Stimulated activated CD4-positive, alpha-beta T cell treated with anti-CD3 and anti-CD28 coated beads, Interleukin-4, amount 100 ng/mL, for 24 hours (primary cell): ENCODE data around the gene SLC4A7.
"Not testable (repeated sequence)": the region's sequence is repeated elsewhere in the genome, so short reads cannot be mapped to it uniquely, and the experiment has no call there.

Experiments
- DNase-seq: peaks from one replicate; pipeline ENCODE4 v3.0.0-alpha.2; 2020

SLC4A7 gene

DNA sequence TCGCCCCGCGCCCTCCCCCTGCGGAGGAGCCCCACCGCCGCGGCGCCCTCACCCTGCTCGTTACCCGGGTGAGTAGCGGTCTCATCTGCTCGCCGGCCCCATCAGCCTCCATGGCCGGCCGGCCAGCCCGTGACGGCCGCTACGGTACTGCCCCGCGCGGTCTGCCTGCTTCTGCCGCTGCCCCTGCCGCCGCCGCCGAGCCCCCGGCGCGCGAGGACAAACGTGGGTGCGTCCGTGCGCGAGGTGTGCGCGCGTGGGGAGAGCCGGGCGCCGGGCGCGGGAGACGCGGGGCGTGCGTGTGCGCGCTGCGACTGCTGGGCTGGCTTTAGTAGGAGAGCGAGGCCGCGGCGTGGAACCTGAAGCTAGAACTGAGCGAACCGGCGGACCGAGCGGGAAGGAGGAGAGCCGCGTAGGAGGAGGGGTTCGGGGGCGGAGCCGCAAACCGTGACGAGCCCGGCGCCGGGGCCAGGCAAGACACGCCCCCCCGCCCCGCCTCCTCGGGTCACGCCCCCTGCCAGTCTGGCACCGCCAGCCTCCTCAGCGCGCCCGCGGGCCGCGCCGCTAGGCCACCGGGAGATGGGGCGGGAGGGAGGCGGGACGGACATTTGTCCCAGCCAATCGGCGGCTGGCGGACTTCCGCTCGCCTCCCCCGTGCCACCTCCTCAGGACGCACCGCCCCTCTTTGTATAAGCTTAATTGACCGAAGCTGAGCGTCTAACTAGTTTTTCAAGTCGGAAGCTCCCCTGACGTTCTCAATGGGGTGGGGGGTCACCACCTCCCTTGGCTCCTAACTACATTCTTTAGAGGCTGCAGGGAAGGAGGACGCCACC lies at the start of gene SLC4A7:
Gene SLC4A7, minus strand, starts transcription at position 370 of the 830 bp plus-strand sequence. Its CDS starts 258 bp downstream, at position 112.
- peak; percentile 98 for DNase-seq

DNA sequence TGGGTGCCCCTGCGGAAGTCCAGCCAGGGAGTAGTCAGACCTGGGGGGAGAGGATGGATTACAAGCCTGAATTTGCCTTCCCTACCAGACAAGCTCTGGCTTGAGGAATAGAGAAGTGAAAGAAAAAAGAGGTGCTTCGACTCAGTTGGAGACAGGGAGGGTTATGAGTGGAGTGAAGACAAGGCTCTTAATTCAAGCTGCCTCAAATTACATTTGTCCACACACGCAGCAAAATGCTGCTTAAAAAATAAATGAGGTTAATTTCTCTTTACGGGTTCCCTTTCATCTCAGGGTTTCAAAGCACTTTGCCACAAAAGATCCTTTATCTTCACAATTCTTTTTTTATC lies 49.0 kb upstream of the SLC4A7 start:
- no peak for DNase-seq

DNA sequence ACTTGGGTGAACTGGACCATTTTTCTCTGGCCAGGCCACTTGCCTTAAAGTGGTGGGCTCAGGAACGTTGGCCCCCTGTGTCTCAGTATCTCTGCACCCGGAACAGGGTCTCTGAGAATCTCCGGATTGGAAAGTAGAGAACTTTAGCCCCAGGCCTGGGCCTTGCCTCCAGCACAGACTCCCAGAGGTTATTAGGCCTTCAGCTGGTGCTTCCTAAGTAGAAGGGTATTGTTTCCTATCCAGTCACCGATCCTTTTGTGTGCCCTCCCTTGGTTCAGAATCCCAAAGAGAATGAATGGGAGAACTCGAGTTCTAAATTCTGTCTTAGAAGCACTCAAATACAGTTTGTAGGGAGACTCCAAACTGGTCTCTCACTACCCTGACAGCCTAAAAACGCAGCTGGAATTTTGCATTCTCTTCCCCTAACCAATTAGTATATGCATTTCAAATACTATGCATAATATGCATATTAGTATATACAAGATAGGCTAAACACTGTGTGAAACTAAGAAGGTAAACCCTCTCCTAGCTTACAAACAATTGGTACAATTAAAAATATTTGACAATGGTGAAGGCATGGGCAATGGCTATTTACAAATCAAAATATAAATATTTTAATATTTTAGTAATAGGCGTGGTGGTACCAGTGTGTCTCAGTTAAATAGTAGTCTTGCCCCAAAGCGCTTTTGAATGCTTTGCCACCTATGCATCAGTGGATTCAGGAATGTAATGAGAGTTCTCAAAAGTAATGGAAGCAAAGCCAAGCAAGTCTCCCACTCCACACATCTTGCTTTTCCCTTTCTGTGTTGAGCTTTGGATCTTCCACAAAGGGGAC lies 48.5 kb upstream of the SLC4A7 start:
- DNase-seq, result no peak

DNA sequence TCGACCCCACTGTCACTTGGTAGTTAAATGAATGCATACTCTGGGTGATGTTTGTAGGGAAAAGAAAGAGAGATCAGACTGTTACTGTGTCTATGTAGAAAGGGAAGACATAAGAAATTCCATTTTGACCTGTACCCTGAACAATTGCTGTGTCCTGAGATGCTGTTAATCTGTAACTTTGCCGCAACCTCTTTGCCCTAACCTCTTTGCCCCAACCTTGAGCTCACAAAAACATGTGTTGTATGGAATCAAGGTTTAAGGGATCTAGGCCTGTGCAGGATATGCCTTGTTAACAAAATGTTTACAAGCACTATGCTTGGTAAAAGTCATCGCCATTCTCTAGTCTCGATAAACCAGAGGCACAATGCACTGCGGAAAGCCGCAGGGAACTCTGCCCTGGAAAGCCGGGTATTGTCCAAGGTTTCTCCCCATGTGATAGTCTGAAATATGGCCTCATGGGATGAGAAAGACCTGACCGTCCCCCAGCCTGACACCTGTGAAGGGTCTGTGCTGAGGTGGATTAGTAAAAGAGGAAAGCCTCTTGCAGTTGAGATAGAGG lies 47.1 kb upstream of the SLC4A7 start:
- not testable (repeated sequence) for DNase-seq

DNA sequence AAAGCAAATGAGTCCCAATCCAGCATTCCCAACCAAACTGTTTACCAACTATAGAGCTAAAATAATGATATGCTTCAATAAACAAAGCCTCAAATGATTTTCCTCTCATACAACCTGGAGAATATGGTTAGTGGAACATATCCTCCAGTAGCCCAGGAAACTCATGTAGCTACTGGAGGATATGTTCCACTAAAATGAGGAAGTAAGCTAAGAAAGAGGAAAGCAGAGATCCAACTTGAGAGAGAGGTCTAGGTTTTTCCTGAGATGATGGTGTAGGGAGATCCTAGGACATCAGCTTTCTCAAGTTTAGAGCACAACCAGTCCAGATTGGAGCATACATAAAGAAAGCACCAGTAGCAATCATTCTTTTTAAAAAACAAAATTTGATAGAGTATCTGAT lies 44.6 kb upstream of the SLC4A7 start:
- DNase-seq, result no peak

DNA sequence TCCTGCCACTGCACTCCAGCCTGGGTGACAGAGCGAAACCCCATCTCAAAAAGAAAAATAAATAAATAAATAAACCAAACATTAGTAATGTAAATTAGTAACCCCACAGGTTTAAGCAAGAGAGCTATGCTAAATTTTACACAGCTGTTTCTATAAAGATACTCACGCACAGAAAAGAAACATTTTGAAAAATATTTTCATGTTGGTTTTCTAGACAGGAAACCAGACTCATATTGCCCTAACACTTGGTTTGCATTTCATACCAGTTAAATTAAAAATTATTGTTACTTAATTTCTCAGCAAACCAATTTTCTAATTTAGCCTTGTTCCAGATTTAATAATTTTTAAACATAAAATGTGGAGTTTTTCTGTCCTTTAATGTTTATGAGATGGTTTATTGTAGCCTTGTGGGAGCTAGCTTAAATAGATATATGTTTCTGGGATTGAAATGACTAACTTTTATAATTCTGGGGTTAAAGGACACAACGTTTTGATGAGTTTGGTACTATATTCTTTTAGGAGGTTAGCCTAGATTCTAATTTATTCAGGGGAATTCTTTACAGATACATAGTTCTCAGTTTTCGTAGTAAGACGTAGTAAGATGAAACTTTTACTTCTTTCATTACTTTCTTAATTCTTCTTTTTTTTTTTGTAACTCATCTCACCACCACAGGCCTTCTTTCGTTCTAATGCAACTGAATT lies 42.6 kb upstream of the SLC4A7 start:
- DNase-seq, result no peak

DNA sequence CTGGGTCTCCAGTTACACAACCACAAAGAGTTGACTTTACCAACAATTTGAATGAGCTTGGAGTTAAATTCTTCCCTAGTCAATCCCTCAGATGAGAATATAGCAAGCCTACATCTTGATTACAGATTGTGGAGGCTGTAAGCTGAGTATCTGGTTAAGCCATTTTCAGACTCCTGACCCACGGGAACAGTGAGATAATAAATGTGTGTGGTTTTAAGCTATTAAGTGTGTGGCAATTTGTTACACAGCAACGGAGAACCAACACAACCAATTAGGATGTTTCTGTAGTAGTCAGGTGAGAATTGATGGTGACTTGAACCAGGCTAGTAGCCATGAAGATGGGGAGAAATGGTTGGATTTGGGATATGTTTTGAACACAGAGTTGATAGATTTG lies 37.7 kb upstream of the SLC4A7 start:
- DNase-seq, result no peak

DNA sequence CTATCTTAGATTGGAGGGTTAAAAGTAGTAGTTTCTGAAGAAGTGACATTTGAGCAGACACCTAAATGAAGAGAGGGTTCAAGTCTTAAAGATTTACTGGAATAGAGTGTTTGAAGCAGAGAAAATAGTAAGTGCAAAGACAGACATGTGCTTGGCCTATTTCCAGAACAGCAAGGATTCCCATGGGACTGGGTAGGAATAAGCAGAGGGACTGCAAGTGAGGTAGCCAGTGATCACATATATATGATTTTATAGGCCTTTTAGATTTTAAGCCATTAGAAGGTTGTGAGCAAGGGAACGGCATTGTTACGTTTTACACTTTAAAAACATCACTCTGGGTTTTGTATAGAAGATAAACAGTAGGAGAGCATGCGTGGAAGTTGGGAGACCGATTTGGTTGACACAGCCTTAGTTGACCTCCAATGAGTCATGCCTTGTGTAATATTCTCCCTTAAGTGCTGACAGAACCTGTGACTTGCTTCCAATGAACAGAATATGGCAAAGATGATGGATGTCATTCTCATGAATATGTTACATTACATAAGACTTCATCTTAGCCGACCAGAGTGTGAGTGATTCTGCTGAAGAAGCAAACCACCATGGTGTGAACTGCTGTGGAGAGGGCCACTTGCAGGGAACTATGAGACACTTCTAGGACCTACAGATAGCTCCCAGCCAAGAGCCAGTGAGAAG lies 37.1 kb upstream of the SLC4A7 start:
- no peak for DNase-seq

DNA sequence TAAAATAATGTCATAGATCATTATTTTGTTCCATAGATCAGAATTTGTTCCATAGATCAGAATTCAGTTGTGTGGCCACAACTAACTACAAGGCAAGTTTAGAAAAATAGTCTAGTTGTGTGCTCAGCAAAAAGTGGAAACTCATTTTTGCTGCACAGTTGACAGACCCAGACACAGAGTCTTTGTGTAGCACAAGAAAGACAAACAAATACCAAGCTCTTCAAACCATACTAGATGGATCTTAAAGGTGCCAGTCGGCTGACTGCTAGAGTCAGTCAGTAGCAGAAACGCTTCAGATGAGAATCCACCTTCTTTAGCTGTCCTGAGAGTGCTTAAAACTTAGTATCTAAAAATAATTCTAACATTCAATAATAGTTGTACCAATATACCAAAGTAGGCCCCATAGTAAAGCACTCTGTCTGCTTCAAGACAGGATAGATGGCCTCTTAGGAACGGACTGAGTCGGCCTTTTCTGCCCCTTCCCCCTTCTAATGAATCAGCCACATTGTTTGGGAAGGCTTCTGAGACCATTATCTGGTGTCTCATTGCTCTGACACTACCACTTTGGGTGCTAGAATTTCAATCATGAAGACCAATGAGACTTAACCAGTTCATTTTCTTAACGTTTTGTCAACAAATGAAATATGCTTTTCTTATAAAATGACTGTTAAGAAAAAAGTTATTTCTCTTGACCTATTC lies 27.7 kb upstream of the SLC4A7 start:
- DNase-seq, result no peak

DNA sequence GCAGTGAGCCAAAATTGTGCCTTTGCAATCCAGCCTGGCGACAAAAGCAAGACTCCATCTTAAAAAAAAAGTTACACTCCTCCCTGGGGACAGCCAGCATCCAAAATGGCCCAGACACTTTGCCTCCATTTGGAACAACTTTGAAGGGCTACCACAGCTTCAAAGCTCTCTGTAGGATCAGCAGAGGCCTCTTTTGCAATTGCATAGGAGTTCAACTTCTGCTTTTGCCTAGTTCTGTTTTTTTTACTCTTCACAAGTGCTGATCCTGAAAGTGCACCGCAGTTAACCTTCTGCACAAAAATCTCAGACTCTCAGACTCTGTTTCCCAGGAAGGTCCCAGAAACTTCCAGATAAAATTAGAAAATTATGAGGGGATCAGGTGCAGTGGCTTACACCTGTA lies 25.2 kb upstream of the SLC4A7 start:
- no peak for DNase-seq

DNA sequence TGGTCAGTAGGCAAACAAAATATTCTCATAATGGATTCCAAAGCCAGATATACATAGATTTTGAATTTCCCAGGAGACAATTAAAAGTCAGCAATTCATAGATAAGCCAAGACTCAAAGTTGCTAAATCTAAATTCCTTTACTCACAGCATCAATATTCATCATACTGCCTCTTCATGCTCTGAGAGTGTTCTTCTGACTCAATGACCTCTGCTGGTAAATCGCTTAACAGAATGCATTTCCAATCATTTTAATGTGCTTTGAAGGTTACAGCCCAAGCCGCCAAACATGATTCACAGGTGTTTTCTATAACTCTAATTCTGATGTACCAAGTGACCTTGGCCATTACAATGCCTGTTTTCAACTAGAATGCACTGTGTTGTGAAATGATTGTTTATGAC lies 24.2 kb upstream of the SLC4A7 start:
- DNase-seq, result no peak

DNA sequence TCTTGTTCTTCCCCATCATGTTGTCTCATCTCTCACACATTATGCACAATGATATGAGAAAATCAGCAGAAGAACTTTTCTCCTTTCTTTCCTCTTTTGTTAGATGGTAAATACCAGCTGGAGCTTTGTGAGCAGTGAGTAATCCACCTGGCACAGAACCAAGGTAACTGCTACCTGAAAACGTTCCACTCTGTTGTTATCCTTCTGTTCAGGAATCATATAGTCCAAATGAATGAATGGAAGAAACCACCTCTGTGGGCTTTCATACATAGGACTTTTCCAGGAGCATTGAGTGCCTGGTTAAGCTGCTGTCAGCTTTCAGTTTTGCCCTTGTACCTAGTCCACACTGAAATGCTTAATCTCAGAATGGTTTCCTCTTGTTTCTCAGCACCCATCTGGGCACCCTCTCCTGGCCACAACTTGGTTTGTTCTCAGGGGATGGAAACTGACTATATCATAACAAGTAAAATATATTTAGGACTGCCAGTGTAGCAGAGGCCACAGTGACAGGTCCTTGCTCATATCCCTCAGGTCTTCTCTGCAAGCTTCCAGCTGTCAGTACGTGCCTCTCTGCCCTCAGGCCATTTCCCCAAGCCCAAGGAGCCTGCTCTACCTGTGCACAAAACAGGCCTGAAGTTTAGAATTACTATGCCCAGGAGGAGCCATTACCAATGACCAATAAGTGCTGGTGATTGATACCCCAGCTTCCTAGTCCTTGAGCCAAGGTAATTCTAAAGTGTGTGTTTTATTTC lies 23.5 kb upstream of the SLC4A7 start:
- DNase-seq, result no peak

DNA sequence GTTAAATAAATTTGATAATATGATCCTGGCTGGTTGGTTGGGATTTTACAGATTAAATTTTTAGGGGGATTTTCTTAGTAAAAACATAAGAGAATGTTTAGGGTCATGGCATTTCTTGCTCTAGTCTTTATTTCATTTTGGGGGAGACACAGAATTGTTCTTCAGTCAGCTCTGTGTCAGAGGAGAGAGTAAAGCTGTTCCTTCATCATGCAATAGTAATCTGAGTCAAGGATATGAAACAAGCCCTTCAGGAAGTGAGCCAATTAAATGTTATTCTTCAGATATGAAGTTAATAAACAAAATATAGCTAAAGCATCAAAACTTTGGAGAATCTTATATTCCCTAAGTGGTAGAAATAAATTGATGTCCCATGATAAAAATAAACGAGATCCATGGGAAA lies 22.9 kb upstream of the SLC4A7 start:
- no peak for DNase-seq

DNA sequence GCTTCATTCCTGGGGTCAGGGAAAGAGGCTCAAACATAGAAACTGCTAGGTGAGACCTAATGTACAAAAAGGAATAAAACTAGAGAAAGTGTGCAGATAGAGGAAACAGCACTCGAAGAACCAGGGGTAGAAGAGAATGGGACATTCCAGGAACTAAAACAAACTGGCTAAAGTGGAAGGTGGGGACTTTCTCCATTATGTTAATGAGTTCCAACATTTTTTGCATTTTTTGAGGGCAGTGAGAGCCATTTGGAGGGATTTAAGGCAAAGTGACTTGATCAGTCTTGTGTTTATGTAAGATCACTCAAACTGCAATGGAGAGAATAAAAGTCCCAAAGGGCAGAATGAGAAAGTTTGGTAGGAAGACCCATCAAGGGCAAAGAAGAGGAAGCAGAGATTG lies 20.6 kb upstream of the SLC4A7 start:
- DNase-seq, result no peak

DNA sequence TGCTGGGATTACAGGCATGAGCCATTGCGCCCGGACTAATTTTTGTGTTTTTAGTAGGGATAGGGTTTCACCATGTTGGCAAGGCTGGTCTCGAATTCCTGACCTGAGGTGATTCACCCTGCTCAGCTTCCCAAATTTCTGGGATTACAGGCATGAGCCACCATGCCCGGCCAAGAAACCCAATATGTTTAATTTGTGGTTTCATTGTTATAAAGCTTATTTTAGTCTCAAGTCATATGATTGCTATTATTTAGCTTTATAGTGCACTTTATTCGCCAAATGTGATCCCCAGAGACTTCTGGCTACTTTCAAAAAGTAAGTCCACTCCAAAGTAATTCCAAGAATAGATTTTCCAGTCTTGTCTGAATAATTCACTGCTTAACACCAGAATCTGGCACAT lies 19.3 kb upstream of the SLC4A7 start:
- DNase-seq, result no peak

DNA sequence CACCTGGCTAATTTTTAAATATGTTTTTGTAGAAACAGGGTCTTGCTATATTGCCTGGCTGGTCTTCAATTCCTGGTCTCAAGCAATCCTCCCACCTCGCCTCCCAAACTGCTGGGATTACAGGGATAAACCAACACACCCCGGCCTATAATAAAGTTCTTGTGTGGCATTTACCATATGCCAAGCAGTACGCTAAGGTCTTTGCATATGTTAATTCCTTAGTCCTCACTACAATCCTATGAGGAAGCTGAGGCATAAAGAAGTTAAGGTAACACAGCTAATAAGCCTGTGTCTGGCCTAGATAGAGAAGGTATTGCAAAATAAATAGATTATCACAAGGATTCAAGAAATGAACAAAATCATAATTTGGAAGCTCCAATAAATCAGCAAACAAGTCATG lies 17.6 kb upstream of the SLC4A7 start:
- no peak for DNase-seq

DNA sequence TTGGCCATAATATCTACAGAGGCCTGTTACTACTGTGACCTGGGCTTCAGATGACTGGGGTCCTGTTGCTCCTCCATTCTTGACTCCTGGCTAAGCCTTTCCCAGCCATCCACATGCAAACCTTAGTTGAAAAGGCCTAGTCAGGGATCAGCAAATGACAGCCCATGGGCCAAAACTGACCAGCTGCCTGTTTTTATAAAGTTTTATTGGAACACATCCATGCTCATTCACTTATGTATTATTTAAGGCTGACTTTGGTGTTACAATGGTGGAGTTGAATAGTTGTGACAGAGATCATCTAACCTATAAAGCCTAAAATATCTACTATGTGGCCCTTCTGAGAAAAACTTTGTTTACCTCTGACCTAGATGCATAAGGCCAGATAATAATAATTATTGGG lies 16.8 kb upstream of the SLC4A7 start:
- DNase-seq, result no peak

DNA sequence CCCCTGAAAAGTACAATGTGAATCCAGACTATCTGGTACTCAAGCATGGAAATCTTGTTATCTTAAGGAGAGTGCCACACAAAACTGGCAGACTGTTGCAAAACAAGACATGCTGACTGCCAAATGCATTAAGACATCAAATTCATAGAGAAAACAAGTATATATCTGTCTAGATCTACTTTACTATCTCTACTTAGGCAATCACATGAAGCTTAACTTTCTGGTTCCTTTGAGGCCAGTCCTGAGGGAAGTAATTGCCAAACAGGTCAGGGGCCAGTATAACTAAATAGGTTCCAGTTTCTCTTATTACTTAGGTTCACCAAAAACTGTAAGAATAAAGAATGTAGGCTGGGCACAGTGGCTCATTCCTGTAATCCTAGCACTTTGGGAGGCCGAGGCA lies 15.9 kb upstream of the SLC4A7 start:
- DNase-seq, result no peak

DNA sequence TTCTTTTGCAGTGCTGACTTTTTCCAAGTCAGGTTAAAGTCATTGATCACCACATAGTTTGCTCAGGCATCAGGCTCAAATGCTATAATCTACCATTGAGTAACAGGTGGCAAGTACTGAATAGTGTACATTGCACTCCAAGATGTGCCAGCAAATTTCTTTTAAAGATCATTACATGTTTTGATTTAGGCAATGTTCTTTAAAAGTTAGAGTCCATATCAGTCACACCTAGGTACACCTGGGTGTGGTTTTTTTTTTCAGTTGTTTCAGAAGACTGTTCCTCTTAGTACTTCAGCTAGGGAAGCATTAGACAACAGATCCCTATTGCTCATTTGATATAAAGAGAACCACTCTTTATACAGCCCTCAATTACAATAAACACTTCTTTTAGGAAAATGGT lies 10.6 kb upstream of the SLC4A7 start:
- no peak for DNase-seq

DNA sequence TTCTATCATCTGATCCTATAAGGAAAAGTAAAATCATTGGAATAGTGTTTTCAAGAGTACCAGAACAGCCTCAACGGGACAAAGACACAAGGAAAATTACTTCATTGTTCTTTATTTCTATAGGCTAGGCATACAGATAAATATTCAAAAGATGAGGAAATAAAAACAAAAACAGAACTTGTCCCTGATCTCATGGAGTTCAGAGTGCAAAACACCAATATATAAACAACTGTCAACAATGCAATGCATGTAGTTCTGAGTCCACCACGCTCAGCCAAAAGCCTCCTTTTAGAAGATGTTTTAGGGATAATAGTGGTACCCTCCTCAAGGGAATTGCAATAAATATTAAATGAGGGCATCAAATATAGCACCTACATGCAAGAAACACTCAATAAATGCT lies 4.6 kb upstream of the SLC4A7 start:
- no peak for DNase-seq

DNA sequence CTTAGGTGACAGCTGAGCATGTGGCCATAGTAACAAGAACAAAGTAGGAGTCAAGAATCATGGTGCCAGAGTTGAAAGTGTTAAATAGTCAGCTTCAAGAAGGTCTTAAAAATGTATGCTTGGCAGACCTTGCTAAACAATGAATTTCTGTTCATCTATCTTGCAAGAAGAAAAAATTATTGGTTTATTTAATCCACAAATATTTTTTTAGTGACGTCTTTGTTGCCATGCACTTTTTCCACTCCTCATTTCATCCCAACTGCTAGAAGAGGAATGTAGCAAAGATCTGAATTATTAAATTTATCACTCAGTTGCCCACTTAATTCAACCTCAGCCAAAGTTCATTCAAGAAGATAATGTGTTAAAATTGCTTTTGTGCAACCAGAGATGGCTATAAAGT lies 3.2 kb upstream of the SLC4A7 start:
- DNase-seq, result no peak
